Activated naive CD4-positive, alpha-beta T cell treated with anti-CD3 and anti-CD28 coated beads, Interleukin-2, amount 50 U/mL, for 24 hours (primary cell): Measurements from ENCODE around the gene SIGMAR1.

ENCODE experiments used
- H3K27ac Mint-ChIP-seq: one replicate; pipeline ENCODE4 v1.8.0; 2021; ENCODE audit warnings: mild to moderate bottlenecking, mixed read lengths
- H3K27me3 Mint-ChIP-seq: one replicate; pipeline ENCODE4 v1.8.0; 2021; ENCODE audit warnings: mixed read lengths
- H3K36me3 Mint-ChIP-seq: one replicate; pipeline ENCODE4 v1.8.0; 2021; ENCODE audit warnings: mixed read lengths
- H3K4me1 Mint-ChIP-seq: one replicate; pipeline ENCODE4 v1.8.0; 2021; ENCODE audit warnings: mixed read lengths
- H3K4me3 Mint-ChIP-seq: one replicate; pipeline ENCODE4 v1.8.0; 2021; ENCODE audit warnings: mild to moderate bottlenecking, mixed read lengths
- H3K9me3 Mint-ChIP-seq: one replicate; pipeline ENCODE4 v1.8.0; 2021; ENCODE audit warnings: mixed read lengths

SIGMAR1 gene

DNA sequence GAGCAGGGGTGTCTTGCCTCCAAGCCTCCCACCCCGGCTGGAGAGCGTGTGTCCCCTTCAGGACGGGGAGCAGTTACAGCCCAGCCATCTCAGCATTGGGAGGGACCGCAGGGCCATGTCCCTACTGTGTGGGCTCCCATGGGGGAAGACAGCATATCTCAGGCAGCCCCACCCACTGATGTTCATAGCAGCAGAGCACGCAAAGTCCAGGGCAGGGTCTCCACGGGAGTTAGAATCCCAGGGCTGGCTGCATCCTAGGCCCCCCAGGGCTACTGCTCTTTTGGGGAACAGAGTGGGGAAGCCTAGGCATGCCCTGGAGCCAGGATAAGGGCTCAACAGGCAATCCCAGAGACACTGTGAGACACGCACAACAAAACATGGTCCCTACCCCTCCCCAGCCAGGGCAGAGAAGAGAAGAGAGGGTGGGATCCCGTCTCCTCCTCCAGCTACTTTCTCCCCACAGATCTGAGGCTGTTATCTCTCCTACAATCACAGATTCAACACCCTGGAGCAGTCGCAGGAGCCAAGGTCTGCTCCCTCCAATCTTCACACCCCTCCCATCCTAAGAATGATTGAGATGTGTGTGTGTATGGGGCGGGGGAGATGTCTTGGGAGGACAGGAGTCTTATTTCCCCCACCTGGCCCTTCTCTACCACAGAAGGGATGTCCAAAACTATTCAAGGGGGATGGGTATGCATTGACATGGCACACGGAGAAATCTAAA lies 51.5 kb downstream of the SIGMAR1 start:
- H3K4me3 Mint-ChIP-seq, result no peak overlapping the region
- no peak overlapping the region for H3K27ac Mint-ChIP-seq
- no peaks in the 10 kb centered on the region for H3K36me3 Mint-ChIP-seq
- H3K4me1 Mint-ChIP-seq, result peaks cover 18% of the 10 kb centered on the region
- H3K27me3 Mint-ChIP-seq, result peaks cover 49% of the 10 kb centered on the region
- no peaks in the 10 kb centered on the region for H3K9me3 Mint-ChIP-seq

GRCh38 chr9:34584970-34585369 lies 52.6 kb downstream of the SIGMAR1 start:
- Mint-ChIP-seq H3K36me3 (no peaks in the 10 kb centered on the region), H3K9me3 (no peaks in the 10 kb centered on the region), H3K4me1 (peaks cover 10% of the 10 kb centered on the region), H3K27me3 (peaks cover 54% of the 10 kb centered on the region), H3K4me3 (no peak overlapping the region), H3K27ac (no peak overlapping the region)
